HG02623 (cell line): ENCODE data around the gene IARS2.
A peak's percentile ranks its signal among the peaks of the same experiment; 100 is the strongest.
"Not testable (repeated sequence)": the region's sequence is repeated elsewhere in the genome, so short reads cannot be mapped to it uniquely, and the experiment has no call there.

Experiments used
- ATAC-seq: cut with Tn5 transposase; IDR thresholded peaks from one replicate; pipeline ENCODE4 v1.9.1; 2021; ENCODE audit warnings: moderate library complexity; ENCODE audit not compliant: unreplicated experiment

The IARS2 gene

GRCh38 chr1:220112600-220112999, 18.7 kb downstream of the IARS2 start:
- ATAC-seq, result not testable (repeated sequence)

- peak; percentile 50 for ATAC-seq
These were observed 19.3 kb downstream of the IARS2 start for GRCh38 chr1:220113136-220113695.

GRCh38 chr1:220119043-220119512, 25.1 kb downstream of the IARS2 start:
- no peak for ATAC-seq

GRCh38 chr1:220121791-220122530, 28.0 kb downstream of the IARS2 start:
- ATAC-seq, result no peak

- ATAC-seq, result no peak
These were observed 29.1 kb downstream of the IARS2 start for GRCh38 chr1:220123066-220123465.

GRCh38 chr1:220123889-220124288, 30.0 kb downstream of the IARS2 start:
- no peak for ATAC-seq

- ATAC-seq, result no peak
These were observed 30.6 kb downstream of the IARS2 start for GRCh38 chr1:220124542-220124941.

- ATAC-seq, result no peak
These were observed 33.1 kb downstream of the IARS2 start for GRCh38 chr1:220127076-220127475.

GRCh38 chr1:220129479-220130210, 35.7 kb downstream of the IARS2 start:
- no peak for ATAC-seq

- ATAC-seq, result no peak
These were observed 41.8 kb downstream of the IARS2 start for GRCh38 chr1:220135755-220136154.

GRCh38 chr1:220137019-220137786, 43.3 kb downstream of the IARS2 start:
- ATAC-seq, result no peak

- ATAC-seq, result no peak
These were observed 46.0 kb downstream of the IARS2 start for GRCh38 chr1:220139966-220140365.

GRCh38 chr1:220144051-220144450, 50.1 kb downstream of the IARS2 start:
- no peak for ATAC-seq

- peak; percentile 66 for ATAC-seq
These were observed 55.8 kb downstream of the IARS2 start for GRCh38 chr1:220149742-220150141.

- no peak for ATAC-seq
These were observed 57.5 kb downstream of the IARS2 start for GRCh38 chr1:220151454-220151853.

GRCh38 chr1:220153147-220153546, 59.2 kb downstream of the IARS2 start:
- ATAC-seq, result no peak

- no peak for ATAC-seq
These were observed 62.8 kb downstream of the IARS2 start for GRCh38 chr1:220156620-220157146.

- ATAC-seq, result no peak
These were observed 63.8 kb downstream of the IARS2 start for GRCh38 chr1:220157738-220158137.

- ATAC-seq, result not testable (repeated sequence)
These were observed 64.6 kb downstream of the IARS2 start for GRCh38 chr1:220158530-220158929.

- ATAC-seq, result no peak
These were observed 65.1 kb downstream of the IARS2 start for GRCh38 chr1:220159041-220159440.

- ATAC-seq, result no peak
These were observed 66.1 kb downstream of the IARS2 start for GRCh38 chr1:220160027-220160426.
